HG02610 (cell line): ENCODE results near the gene DENND5B.
A peak's percentile ranks its signal among the peaks of the same experiment; 100 is the strongest.
"Not testable (repeated sequence)": the region's sequence is repeated elsewhere in the genome, so short reads cannot be mapped to it uniquely, and the experiment has no call there.

Source experiments
- ATAC-seq: cut with Tn5 transposase; IDR thresholded peaks from one replicate; pipeline ENCODE4 v1.9.1; 2021; ENCODE audit warnings: mild to moderate bottlenecking, moderate library complexity; ENCODE audit not compliant: unreplicated experiment

The DENND5B gene

DNA sequence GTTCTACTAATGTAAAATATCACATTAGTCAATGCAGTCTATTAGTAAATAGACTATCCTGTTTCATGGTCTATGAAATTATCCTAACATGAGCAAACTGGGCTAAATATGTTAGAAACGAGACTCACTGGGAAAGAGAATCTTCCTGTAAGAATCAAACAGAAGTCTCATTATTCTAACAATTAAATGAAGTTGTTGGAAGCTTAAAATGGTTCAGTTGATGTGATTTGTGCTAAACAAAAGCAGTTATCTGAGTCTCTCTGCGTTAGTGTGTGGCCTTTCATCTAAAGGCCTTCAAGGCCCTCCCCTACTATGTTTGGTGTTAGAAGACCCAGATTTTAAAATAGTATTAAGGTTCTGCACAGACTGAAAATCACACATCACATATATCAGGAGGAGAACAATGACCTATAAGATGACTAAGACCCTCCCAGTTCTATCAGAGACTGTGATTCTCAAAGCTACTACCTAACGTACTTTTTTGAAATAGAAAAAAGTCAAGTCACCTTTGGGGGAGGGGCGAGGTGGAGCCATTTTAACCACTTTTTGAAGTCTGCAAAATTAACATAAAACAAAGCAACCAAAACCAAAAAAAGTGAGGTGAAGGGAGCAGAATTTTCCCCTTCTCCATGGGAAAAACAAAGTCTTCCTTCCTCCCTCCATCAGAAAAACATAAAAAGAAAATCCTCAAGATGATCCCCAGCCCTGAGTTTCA, 82.3 kb downstream of the DENND5B start:
- ATAC-seq, result no peak

DNA sequence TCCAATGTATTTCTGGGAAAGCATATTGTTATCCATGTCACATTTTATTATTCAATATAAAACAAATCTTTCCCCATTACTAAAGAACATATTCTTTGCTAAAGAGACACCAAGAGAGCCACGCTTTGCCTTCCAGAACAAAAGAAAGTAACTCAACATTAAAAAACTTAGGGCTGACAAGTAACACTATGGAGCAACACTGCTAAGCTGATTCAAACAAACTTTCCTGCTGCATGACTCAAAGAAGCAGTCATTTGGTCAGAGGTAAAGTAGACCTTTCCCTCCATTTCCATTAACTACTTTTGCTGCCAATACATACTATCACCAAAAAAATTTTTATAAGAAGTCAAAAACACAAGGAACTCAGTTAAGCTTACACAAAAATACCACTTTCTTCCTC, 83.0 kb downstream of the DENND5B start:
- no peak for ATAC-seq

GRCh38 chr12:31506515-31507306, 84.2 kb downstream of the DENND5B start:
- no peak for ATAC-seq

DNA sequence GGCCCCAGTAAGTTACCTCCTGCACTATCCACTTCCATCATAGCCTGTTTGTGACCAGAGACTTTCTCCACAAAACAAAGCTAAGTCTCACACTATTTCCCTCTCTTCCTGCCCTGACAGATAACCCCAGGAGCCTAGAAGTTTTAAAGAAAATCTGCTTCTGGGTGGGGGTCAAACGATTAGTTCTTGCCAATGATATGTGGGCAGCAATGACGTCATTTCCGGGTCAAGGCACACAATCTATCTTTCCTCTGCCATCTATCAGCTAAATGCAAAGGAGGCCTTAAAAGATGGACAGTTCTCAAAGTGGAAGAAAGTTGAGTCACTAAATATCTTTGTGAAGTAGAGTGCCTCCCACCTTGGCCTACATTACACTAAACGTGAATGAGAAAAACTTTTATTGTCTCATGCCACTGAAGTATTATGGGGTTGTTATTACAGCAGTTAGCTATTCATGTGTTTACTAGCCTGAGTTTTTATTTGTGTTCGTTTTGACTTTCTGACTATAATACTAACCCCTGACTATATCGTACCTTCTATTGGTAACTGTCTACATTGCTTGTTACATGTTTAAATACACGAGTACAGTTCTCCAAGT, 86.2 kb downstream of the DENND5B start:
- ATAC-seq, result no peak

GRCh38 chr12:31501014-31501413, 89.9 kb downstream of the DENND5B start:
- not testable (repeated sequence) for ATAC-seq

GRCh38 chr12:31499567-31499966, 91.4 kb downstream of the DENND5B start:
- ATAC-seq, result no peak

DNA sequence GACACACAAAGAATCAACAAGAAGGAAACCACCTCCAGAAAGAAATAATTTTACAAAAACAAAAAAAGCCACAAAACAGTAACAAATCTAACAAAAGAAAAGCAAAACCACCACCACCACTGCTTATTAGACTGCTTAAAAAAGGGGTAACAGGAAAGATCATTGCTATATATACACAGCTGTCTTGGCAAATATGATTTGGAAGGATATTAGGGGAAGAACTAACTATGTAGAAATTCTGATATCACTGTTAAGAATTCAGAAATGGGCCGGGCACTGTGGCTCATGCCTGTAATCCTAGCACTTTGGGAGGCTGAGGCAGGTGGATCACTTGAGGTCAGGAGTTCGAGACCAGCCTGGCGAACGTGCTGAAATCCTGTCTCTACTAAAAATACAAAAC, 92.5 kb downstream of the DENND5B start:
- ATAC-seq, result no peak

DNA sequence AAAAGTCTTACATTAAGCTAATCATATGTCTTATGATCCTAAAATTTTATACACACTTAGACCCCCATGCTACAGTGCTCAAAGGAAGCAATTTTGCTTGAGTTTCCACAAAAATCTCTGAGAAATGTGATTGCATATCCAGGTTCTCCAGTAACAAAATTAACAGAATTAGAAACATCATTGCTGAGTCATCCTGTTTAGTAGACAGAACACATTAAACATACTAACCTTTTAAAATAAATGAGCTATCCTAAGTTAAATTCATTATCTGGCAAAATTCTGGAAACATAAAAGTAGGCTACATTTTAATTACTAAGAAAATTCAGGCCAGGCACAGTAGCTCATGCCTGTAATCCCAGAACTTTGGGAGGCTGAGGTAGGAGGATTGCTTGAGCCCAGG, 94.7 kb downstream of the DENND5B start:
- no peak for ATAC-seq

- ATAC-seq, result no peak
Measured at GRCh38 chr12:31494455-31494854, 96.5 kb downstream of the DENND5B start.

- ATAC-seq, result no peak
Measured at GRCh38 chr12:31492599-31493196, 98.2 kb downstream of the DENND5B start.

DNA sequence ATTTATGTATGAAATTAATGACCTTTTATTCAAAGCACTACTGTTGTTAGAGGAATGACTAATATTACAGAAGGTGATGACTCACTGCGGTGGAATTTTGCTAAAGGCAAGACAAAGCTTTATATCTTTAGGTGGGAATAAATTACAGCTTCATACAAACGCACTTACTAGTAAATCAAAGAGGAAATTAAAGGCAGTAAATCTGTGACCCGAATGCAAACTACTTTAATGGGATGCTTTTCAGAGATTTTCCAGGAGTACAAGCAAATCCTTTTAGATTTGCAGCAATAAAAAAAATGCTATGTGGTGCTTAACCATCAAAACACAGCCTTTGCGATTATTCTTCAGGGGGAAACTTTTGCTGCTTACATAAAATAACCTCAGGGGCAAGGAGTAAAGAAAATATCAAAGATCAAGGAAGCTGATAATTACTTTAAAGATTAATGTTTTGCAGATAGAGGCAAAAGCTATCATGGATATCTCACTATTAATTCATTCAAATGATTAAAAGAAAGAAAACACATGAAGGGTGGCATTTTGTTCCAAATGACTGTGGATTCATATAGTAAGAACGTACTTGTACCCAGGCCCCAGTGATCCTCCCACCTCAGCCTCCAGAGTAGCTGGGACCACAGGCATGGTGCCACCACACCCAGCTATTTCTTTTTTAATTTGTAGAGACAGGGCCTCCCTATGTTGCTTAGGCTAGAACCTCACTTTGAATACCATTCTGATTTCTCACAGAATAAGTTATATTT, 98.9 kb downstream of the DENND5B start:
- ATAC-seq, result no peak

- no peak for ATAC-seq
Measured at GRCh38 chr12:31491241-31491794, 99.6 kb downstream of the DENND5B start.

- ATAC-seq, result no peak
Measured at GRCh38 chr12:31488737-31489338, 102.1 kb downstream of the DENND5B start.

- no peak for ATAC-seq
Measured at GRCh38 chr12:31485571-31485970, 105.4 kb downstream of the DENND5B start.

DNA sequence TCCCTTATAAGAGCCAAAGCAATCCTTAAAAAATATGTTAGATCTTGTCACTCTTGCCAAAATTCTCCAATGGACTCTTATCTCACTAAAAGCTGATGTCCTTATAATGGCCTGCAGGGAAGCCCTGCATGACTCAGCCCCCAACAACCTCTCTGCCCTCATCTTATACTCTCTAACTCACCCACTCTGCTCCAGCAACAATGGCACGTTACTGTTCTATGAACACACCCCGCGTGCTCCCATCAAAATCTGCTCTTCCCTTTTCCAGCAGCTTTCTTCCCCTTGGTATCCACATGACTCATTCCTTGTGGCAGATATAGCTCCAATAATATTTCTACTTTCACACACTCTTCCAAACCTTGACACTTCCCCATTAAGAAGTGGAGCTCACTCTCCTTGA, 108.1 kb downstream of the DENND5B start:
- no peak for ATAC-seq

DNA sequence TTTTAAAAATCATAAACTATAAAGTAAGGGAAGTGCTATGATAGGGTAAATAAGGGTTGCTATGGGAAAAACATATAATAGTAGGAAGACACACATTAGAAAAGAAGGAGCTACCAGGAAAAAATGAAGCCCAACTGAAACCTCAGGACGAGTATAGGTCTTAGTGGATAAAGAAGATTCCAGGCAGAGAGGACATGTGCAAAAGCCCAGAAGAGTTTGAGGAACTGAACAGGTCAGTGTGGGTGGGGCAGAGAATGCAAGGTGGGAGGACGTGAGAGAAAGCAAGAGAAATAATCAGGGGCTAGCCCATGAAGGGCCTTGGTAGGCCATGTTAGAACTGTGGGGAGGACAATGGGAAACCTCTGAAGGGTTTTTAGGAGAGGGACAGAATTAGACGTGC, 109.5 kb downstream of the DENND5B start:
- no peak for ATAC-seq

DNA sequence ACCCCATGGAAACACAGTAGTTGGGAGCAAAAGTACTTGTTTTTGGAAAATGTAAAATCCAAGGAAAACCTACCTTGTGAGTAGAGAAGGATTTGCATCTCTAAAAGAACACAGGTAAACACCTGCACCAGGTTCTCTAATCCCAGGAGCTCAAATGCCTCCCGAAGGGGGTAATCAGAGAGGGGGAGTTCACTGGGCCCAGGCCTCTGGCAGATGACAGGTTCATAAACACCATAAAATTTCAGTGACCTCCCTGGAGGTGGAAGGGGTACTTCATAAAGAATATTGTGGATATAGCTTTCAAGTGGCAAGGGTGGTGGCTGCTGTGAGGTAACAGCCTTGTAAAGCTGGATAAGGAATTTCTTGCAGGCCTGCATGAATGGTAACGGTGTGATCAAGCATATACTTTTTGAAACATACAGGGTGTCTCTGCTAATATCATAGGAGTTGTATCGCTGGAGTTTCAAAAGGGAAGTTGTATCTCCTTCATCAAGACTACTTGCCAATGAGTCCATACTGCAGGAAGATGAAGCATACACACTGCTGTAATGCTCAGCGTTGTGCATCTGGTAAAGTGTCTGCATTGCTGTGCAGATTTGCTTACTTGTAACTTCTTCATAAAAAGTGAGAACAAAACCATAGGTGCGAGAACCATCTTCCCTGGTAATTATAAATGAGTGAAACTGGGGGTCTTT, 111.3 kb downstream of the DENND5B start:
- no peak for ATAC-seq

GRCh38 chr12:31478898-31479297, 112.0 kb downstream of the DENND5B start:
- ATAC-seq, result no peak

DNA sequence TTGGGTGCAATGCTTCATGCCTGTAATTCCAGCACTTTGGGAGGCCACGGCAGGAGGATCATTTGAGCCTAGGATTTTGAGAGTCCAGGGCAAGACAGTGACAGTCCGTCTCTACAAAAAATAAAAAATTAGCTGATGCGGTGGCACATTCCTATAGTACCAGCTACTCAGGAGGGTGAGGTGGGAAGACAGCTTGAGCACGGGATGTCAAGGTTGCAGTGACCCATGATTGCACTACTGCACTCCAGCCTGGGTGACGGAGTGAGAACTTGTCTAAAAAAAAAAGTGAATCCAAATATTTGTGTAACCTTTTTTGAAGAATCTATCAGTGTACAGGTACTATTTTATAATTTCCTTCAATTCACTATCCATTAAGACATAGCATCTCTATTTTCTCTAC, 112.5 kb downstream of the DENND5B start:
- ATAC-seq, result no peak

DNA sequence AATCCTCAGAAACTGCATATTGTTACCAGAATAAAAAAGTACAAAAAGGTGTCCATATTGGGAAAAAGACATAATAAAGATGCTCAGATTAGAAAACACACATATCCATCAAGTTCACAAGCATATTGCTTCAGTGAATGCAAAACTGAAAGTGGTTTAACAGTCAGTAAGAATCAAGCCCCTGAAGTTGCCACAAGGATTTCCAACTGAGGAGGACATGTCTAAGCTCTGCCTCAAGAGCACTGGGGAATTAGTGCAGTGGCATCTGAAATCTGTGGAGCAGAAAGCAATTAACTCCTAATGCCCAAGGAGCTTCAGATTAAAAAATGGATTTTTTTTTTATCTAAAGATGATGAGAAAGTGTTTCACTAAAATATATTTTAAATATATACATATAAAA, 113.2 kb downstream of the DENND5B start:
- peak; percentile 83 for ATAC-seq
